SK-N-SH (cell line): Measurements from ENCODE around the gene PTGES3. TPM values are rescaled to one million over a fixed set of nuclear protein-coding genes. Genes with fewer than 3 reads are reported as not detected.
A peak's percentile ranks its signal among the peaks of the same experiment; 100 is the strongest.

Source experiments
- CTCF ChIA-PET: fragments of 300-600, 350-600 bp; formaldehyde crosslinking; extraction: SDS; loops from one replicate; lab custom pipeline; 2021; lab: Yijun Ruan, JAX
- POLR2A ChIA-PET: fragments of 350-600 bp; sonication (Branson Sonifier 250); formaldehyde crosslinking; extraction: SDS; loops from one replicate; lab custom pipeline; 2020; ENCODE audit warnings: antibody characterized with exemption, inconsistent platforms; lab: Yijun Ruan, JAX
- DNase-seq: peaks from one replicate; pipeline ENCODE4 v3.0.0; 2012
- H2AFZ ChIP-seq: fragments of 200-600 bp; sonication (generic); 2 replicates; pipeline ENCODE4 v1.8.1; 2016; ENCODE audit warnings: antibody characterized with exemption, mild to moderate bottlenecking, low read depth
- H3F3A ChIP-seq: fragments of 200-600 bp; sonication (generic); replicated peaks from 2 replicates; pipeline ENCODE3; 2016; ENCODE audit warnings: antibody characterized with exemption, mild to moderate bottlenecking; ENCODE audit not compliant: insufficient read depth
- H3K27ac ChIP-seq, 2 experiments: fragments of 200-500 bp in 1 of 2; fragments of 200-600 bp in 1 of 2; sonication (Bioruptor generic) in 1 of 2; sonication (generic), shearing (Covaris generic) in 1 of 2; 2 replicates each; pipeline versions ENCODE4 v1.5.1 to v1.6.1; 2014 to 2016; ENCODE audit warnings: low read depth in 2 of 2, inconsistent platforms in 1 of 2, low read length in 1 of 2, mild to moderate bottlenecking in 1 of 2, mixed read lengths in 1 of 2
- H3K27me3 ChIP-seq: fragments of 200-600 bp; sonication (generic), shearing (Covaris generic); 2 replicates; pipeline ENCODE4 v1.6.1; 2016; ENCODE audit warnings: mixed run types; ENCODE audit not compliant: insufficient read depth
- H3K36me3 ChIP-seq, 2 experiments: fragments of 200-500 bp in 1 of 2; fragments of 200-600 bp in 1 of 2; sonication (Bioruptor generic) in 1 of 2; sonication (generic) in 1 of 2; replicated peaks in 1 of 2; 2 replicates each; pipeline versions ENCODE3 to v1.5.1; 2014 to 2016; ENCODE audit warnings: low read length in 1 of 2, mild to moderate bottlenecking in 1 of 2; ENCODE audit not compliant: insufficient read depth in 2 of 2, control insufficient read depth in 1 of 2
- H3K4me1 ChIP-seq, 2 experiments: fragments of 200-500 bp in 1 of 2; fragments of 200-600 bp in 1 of 2; sonication (Bioruptor generic) in 1 of 2; sonication (generic), shearing (Covaris generic) in 1 of 2; 2 replicates each; pipeline versions ENCODE4 v1.5.1 to v1.6.1; 2014 to 2016; ENCODE audit warnings: low read depth in 1 of 2, low read length in 1 of 2, mixed run types in 1 of 2; ENCODE audit not compliant: insufficient read depth in 2 of 2, control insufficient read depth in 1 of 2
- H3K4me2 ChIP-seq: fragments of 200-600 bp; sonication (generic), shearing (Covaris generic); 2 replicates; pipeline ENCODE4 v1.6.1; 2017; ENCODE audit warnings: mixed run types
- H3K4me3 ChIP-seq, 2 experiments: fragments of 200-500 bp in 1 of 2; fragments of 200-600 bp in 1 of 2; sonication (Bioruptor generic) in 1 of 2; sonication (generic), shearing (Covaris generic) in 1 of 2; 2 replicates each; pipeline versions ENCODE4 v1.5.1 to v1.8.1; 2014 to 2016; ENCODE audit warnings: low read depth in 2 of 2, inconsistent platforms in 1 of 2, low read length in 1 of 2, mild to moderate bottlenecking in 1 of 2, mixed read lengths in 1 of 2, moderate library complexity in 1 of 2
- H3K79me2 ChIP-seq: fragments of 200-600 bp; sonication (generic); 2 replicates; pipeline ENCODE4 v1.8.1; 2017; ENCODE audit warnings: mild to moderate bottlenecking; ENCODE audit not compliant: insufficient read depth
- H3K9ac ChIP-seq: fragments of 200-600 bp; sonication (generic); 2 replicates; pipeline ENCODE4 v1.6.1; 2017; ENCODE audit warnings: mixed run types
- H3K9me2 ChIP-seq: fragments of 200-600 bp; sonication (generic); 2 replicates; pipeline ENCODE4 v1.6.1; 2017; ENCODE audit warnings: mixed run types
- H3K9me3 ChIP-seq: fragments of 200-600 bp; sonication (generic); 2 replicates; pipeline ENCODE4 v1.6.1; 2017; ENCODE audit warnings: mixed run types, mild to moderate bottlenecking, moderate library complexity
- H4K20me1 ChIP-seq: fragments of 200-600 bp; sonication (generic); 2 replicates; pipeline ENCODE4 v1.6.1; 2017; ENCODE audit warnings: mild to moderate bottlenecking, mixed run types; ENCODE audit not compliant: insufficient read depth
- CHD2 ChIP-seq: fragments of 150-350 bp; IDR thresholded peaks from 2 replicates; pipeline ENCODE4 v1.6.1; 2018; ENCODE audit warnings: low read length; ENCODE audit not compliant: partially characterized antibody
- ELF1 ChIP-seq: IDR thresholded peaks from 2 replicates; pipeline ENCODE4 v1.4.0; 2012
- EZH2phosphoT487 ChIP-seq: fragments of 200-600 bp; sonication (generic); IDR thresholded peaks from 2 replicates; pipeline ENCODE4 v1.6.1; 2017; ENCODE audit warnings: low read depth, mixed run types, mild to moderate bottlenecking, antibody characterized with exemption, moderate library complexity, borderline replicate concordance
- GABPA ChIP-seq: IDR thresholded peaks from 2 replicates; pipeline ENCODE4 v1.4.0; 2012; ENCODE audit warnings: low read depth, mild to moderate bottlenecking
- MXI1 ChIP-seq: IDR thresholded peaks from 2 replicates; pipeline ENCODE4 v1.6.1; 2012; ENCODE audit warnings: mild to moderate bottlenecking, low read depth, low read length, improper control_type of control experiment
- NRF1 ChIP-seq: IDR thresholded peaks from 2 replicates; pipeline ENCODE4 v1.6.1; 2012; ENCODE audit warnings: low read depth, mild to moderate bottlenecking, low read length
- POLR2AphosphoS5 ChIP-seq: IDR thresholded peaks from 2 replicates; pipeline ENCODE4 v1.6.1; 2012; ENCODE audit warnings: low read depth, low read length
- RAD21 ChIP-seq: IDR thresholded peaks from 2 replicates; pipeline ENCODE4 v1.6.1; 2012; ENCODE audit warnings: mild to moderate bottlenecking, low read length
- RCOR1 ChIP-seq: fragments of 150-350 bp; IDR thresholded peaks from 2 replicates; pipeline ENCODE4 v1.6.1; 2017; ENCODE audit warnings: antibody characterized with exemption, low read length
- SIN3A ChIP-seq: IDR thresholded peaks from 2 replicates; pipeline ENCODE4 v1.6.1; 2012; ENCODE audit warnings: low read depth, mild to moderate bottlenecking, low read length, moderate library complexity, borderline replicate concordance
- SMC3 ChIP-seq: IDR thresholded peaks from 2 replicates; pipeline ENCODE4 v1.6.1; 2012; ENCODE audit warnings: low read depth, low read length, improper control_type of control experiment
- TCF12 ChIP-seq: IDR thresholded peaks from 2 replicates; pipeline ENCODE4 v1.4.0; 2012
- YY1 ChIP-seq: IDR thresholded peaks from 2 replicates; pipeline ENCODE4 v1.4.0; 2012; ENCODE audit warnings: low read depth, mild to moderate bottlenecking
- WGBS: methylation state at CpG from one replicate; pipeline ENCODE4 v1.1.6; 2017; ENCODE audit warnings: low lambda C conversion rate; 5-methylcytosine and 5-hydroxymethylcytosine counted together
- polyA plus RNA-seq, 3 experiments: library from polyadenylated mRNA; depleted of rRNA; stranded (reverse); fragments of >200 nt; gene quantifications; 2 replicates each; pipeline ENCODE4 v1.2.3, GENCODE V29; 2012
- TF ChIP-seq, protein P1 (sequence below): IDR thresholded peaks from 2 replicates; pipeline ENCODE4 v1.6.1; 2012; ENCODE audit warnings: mild to moderate bottlenecking, low read depth, low read length, moderate library complexity
- TF ChIP-seq, protein P2 (sequence below): IDR thresholded peaks from 2 replicates; pipeline ENCODE4 v1.4.0; 2012; ENCODE audit warnings: low read depth
- TF ChIP-seq, protein P3 (sequence below): fragments of 150-350 bp; IDR thresholded peaks from 2 replicates; pipeline ENCODE4 v1.6.1; 2017; ENCODE audit warnings: antibody characterized with exemption, low read length, low read depth, borderline replicate concordance

The PTGES3 gene
- polyA plus RNA-seq, 1 of the 3 experiments (the other 2 are of a cell fraction) = 38.9 TPM

DNA sequence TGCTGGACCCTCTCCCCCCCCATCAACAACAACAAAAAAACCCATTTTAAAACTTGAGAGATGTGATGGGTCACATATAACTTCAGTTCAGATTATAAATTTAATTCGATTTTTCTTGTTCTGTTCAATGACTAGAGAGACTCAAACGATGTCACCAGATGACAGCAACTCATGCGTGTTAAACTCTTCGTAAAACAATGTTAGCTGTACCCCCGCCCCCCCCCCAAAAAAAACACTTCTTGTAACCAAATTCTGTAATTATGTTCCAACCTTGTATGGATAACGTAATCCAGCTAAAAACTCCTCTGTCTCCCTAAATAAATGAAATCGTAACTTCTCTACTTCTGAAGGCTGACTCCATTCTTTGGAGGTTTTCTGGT lies 37.6 kb upstream of the PTGES3 start:
- POLR2A ChIA-PET = interaction anchor here (0.5 to 1.5 kb wide), 19 partner anchors 9 to 449 kb away, joined by 3 to 19 read pairs (median 4); partner anchors contain the start of genes CNPY2 and PTGES3
- H4K20me1 ChIP-seq = peaks cover 36% of the 10 kb centered on the region
- peak overlapping the region; percentile 91 to 93 for H3K27ac ChIP-seq
- H3K9me2 ChIP-seq = no peaks in the 10 kb centered on the region
- H3K4me3 ChIP-seq = peak overlapping the region; percentile 92 to 94
- no peaks in the 10 kb centered on the region for H3K27me3 ChIP-seq
- TF ChIP-seq, protein P1, sequence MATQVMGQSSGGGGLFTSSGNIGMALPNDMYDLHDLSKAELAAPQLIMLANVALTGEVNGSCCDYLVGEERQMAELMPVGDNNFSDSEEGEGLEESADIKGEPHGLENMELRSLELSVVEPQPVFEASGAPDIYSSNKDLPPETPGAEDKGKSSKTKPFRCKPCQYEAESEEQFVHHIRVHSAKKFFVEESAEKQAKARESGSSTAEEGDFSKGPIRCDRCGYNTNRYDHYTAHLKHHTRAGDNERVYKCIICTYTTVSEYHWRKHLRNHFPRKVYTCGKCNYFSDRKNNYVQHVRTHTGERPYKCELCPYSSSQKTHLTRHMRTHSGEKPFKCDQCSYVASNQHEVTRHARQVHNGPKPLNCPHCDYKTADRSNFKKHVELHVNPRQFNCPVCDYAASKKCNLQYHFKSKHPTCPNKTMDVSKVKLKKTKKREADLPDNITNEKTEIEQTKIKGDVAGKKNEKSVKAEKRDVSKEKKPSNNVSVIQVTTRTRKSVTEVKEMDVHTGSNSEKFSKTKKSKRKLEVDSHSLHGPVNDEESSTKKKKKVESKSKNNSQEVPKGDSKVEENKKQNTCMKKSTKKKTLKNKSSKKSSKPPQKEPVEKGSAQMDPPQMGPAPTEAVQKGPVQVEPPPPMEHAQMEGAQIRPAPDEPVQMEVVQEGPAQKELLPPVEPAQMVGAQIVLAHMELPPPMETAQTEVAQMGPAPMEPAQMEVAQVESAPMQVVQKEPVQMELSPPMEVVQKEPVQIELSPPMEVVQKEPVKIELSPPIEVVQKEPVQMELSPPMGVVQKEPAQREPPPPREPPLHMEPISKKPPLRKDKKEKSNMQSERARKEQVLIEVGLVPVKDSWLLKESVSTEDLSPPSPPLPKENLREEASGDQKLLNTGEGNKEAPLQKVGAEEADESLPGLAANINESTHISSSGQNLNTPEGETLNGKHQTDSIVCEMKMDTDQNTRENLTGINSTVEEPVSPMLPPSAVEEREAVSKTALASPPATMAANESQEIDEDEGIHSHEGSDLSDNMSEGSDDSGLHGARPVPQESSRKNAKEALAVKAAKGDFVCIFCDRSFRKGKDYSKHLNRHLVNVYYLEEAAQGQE = no peak
- no peak for DNase-seq
- peaks cover 22 to 24% of the 10 kb centered on the region in 2 experiments for H3K36me3 ChIP-seq
- peak overlapping the region; percentile 91 for H3K4me2 ChIP-seq
- H3F3A ChIP-seq = peaks cover 19% of the 10 kb centered on the region
- CTCF ChIA-PET = interaction anchor here (0.6 to 1.3 kb wide), 5 partner anchors 14 to 336 kb away, joined by 3 to 4 read pairs (median 3); no protein-coding TSS in a partner anchor
- peaks cover 24 to 30% of the 10 kb centered on the region in 2 experiments for H3K4me1 ChIP-seq
- H3K79me2 ChIP-seq = peaks cover 44% of the 10 kb centered on the region
- peak overlapping the region; percentile 88 for H2AFZ ChIP-seq
- H3K9ac ChIP-seq = peak overlapping the region; percentile 98
- no peaks in the 10 kb centered on the region for H3K9me3 ChIP-seq
- WGBS = 28% methylated on average over 7 of the region's 7 CpGs

DNA sequence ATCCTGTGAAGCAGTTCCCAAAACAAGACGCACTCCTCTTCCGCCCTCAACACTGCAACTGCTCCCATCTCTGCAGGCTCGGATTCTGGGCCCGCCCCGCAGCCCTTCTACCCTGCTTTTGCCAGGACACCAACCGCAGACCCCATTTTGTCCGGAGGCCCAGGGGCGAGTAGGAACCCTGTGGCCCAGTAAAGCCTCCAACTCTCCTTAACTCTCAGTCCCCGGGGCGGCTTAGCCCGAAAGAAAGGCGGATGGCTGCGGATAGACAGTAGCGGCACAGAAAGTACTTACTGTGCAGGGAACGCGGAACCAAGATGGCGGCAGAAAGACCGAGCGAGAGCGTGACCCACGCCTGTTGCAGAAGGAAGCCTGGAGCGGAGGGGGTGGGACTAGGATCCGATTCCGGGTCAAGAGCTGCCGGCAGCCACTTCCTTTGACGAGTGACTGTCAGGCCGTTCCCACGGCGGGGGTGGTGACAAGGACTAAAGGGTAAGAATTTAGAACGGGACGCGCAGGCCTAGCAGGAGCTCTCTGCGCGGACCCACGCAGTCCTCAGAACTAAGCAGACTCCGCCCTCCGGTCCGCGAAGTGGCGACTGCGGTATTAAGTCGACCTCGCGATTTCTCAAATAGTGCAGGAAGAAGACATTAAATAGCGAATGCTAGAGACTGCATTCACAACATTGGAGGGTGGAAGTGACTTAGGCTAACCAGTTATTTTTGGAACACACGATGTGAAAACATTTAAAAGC lies 37.1 kb upstream of the PTGES3 start, which contains the start of gene NACA:
Gene NACA (minus strand): TSS at position 328 of the 751 bp plus-strand sequence. CDS start 778 bp downstream, outside the sequence.
- ChIA-PET POLR2A (interaction anchor here (0.5 to 1.5 kb wide), 19 partner anchors 9 to 450 kb away, joined by 3 to 19 read pairs (median 4); partner anchors contain the start of genes CNPY2 and PTGES3), CTCF (interaction anchor here (0.9 kb wide), 2 partner anchors 15 to 88 kb away, joined by 3 to 4 read pairs; no protein-coding TSS in a partner anchor)
- peaks cover 41% of the 10 kb centered on the region for H4K20me1 ChIP-seq
- no peaks in the 10 kb centered on the region for H3K27me3 ChIP-seq
- peak within 1 kb of the TSS; percentile 92 to 94 for H3K4me3 ChIP-seq
- H3K9me2 ChIP-seq = no peaks in the 10 kb centered on the region
- H3F3A ChIP-seq = peaks cover 18% of the 10 kb centered on the region
- peak within 1 kb of the TSS; percentile 91 to 93 for H3K27ac ChIP-seq
- peak within 1 kb of the TSS; percentile 91 for H3K4me2 ChIP-seq
- DNase-seq = peak; percentile 94
- no peaks in the 10 kb centered on the region for H3K9me3 ChIP-seq
- WGBS = under 1% methylated on average over 33 of the region's 46 CpGs
- H2AFZ ChIP-seq = peak within 1 kb of the TSS; percentile 88
- peaks cover 27 to 30% of the 10 kb centered on the region in 2 experiments for H3K4me1 ChIP-seq
- peak within 1 kb of the TSS; percentile 98 for H3K9ac ChIP-seq
- peaks cover 50% of the 10 kb centered on the region for H3K79me2 ChIP-seq
- peaks cover 27 to 30% of the 10 kb centered on the region in 2 experiments for H3K36me3 ChIP-seq
- TF ChIP-seq RAD21 = peak; percentile 3; the same call in 1 of the 2 replicates
- TF ChIP-seq SIN3A = no peak; the same call in 1 of the 2 replicates
- TF ChIP-seq, protein P2, sequence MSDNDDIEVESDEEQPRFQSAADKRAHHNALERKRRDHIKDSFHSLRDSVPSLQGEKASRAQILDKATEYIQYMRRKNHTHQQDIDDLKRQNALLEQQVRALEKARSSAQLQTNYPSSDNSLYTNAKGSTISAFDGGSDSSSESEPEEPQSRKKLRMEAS = peak; percentile 99
- peak; percentile 95 for TF ChIP-seq MXI1
- TF ChIP-seq ELF1 = peak; percentile 87
- TF ChIP-seq RCOR1 = no peak; the same call in 1 of the 2 replicates
- TF ChIP-seq GABPA = peak; percentile 98
- TF ChIP-seq NRF1 = peak; percentile 71
- TF ChIP-seq POLR2AphosphoS5 = peak; percentile 97
- TF ChIP-seq, protein P1 = peak; percentile 47; the same call in 1 of the 2 replicates
- TF ChIP-seq TCF12 = peak; percentile 50; the same call in 1 of the 2 replicates
- TF ChIP-seq CHD2 = peak; percentile 97
- no peak for TF ChIP-seq EZH2phosphoT487
- TF ChIP-seq YY1 = peak; percentile 98
- TF ChIP-seq, protein P3, sequence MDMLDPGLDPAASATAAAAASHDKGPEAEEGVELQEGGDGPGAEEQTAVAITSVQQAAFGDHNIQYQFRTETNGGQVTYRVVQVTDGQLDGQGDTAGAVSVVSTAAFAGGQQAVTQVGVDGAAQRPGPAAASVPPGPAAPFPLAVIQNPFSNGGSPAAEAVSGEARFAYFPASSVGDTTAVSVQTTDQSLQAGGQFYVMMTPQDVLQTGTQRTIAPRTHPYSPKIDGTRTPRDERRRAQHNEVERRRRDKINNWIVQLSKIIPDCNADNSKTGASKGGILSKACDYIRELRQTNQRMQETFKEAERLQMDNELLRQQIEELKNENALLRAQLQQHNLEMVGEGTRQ = no peak
- no peak for TF ChIP-seq SMC3
